ENCODE results near the gene CORO1C.

DNA sequence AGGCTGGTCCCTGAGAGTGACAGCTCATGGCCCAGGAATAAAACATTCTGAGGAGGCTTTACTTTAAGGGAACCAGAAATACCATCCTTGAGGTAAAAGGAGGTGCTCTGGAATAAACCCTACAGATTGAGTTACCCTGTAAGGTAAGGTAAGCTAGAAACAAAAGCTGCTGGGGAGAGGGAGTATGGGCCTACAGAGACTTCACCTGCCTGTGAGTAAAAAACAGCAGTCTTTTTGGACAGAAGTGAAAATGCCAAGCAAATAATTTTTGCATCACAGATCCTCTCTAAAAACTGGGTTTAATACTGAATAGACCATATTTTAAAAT is 41.2 kb downstream of the CORO1C start:
- no peak for TF ChIP-seq HNF4A (conservative IDR thresholded peaks at IDR 0.05)
- TF ChIP-seq, protein P1, sequence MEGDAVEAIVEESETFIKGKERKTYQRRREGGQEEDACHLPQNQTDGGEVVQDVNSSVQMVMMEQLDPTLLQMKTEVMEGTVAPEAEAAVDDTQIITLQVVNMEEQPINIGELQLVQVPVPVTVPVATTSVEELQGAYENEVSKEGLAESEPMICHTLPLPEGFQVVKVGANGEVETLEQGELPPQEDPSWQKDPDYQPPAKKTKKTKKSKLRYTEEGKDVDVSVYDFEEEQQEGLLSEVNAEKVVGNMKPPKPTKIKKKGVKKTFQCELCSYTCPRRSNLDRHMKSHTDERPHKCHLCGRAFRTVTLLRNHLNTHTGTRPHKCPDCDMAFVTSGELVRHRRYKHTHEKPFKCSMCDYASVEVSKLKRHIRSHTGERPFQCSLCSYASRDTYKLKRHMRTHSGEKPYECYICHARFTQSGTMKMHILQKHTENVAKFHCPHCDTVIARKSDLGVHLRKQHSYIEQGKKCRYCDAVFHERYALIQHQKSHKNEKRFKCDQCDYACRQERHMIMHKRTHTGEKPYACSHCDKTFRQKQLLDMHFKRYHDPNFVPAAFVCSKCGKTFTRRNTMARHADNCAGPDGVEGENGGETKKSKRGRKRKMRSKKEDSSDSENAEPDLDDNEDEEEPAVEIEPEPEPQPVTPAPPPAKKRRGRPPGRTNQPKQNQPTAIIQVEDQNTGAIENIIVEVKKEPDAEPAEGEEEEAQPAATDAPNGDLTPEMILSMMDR (IDR thresholded peaks at IDR 0.05; ENCODE audit: low read depth, low read length, missing input control), result no peak
- TF ChIP-seq YY1 (IDR thresholded peaks at IDR 0.05), result no peak
- TF ChIP-seq GABPA (IDR thresholded peaks at IDR 0.05 in 1 of 2, conservative IDR thresholded peaks at IDR 0.05 in 1 of 2), result no peak
- TF ChIP-seq TAF1 (conservative IDR thresholded peaks at IDR 0.05), result no peak
- no peak for TF ChIP-seq RXRA (IDR thresholded peaks at IDR 0.05)
- TF ChIP-seq, protein P2, sequence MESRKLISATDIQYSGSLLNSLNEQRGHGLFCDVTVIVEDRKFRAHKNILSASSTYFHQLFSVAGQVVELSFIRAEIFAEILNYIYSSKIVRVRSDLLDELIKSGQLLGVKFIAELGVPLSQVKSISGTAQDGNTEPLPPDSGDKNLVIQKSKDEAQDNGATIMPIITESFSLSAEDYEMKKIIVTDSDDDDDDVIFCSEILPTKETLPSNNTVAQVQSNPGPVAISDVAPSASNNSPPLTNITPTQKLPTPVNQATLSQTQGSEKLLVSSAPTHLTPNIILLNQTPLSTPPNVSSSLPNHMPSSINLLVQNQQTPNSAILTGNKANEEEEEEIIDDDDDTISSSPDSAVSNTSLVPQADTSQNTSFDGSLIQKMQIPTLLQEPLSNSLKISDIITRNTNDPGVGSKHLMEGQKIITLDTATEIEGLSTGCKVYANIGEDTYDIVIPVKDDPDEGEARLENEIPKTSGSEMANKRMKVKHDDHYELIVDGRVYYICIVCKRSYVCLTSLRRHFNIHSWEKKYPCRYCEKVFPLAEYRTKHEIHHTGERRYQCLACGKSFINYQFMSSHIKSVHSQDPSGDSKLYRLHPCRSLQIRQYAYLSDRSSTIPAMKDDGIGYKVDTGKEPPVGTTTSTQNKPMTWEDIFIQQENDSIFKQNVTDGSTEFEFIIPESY (IDR thresholded peaks at IDR 0.05), result no peak
- TF ChIP-seq, protein P3, sequence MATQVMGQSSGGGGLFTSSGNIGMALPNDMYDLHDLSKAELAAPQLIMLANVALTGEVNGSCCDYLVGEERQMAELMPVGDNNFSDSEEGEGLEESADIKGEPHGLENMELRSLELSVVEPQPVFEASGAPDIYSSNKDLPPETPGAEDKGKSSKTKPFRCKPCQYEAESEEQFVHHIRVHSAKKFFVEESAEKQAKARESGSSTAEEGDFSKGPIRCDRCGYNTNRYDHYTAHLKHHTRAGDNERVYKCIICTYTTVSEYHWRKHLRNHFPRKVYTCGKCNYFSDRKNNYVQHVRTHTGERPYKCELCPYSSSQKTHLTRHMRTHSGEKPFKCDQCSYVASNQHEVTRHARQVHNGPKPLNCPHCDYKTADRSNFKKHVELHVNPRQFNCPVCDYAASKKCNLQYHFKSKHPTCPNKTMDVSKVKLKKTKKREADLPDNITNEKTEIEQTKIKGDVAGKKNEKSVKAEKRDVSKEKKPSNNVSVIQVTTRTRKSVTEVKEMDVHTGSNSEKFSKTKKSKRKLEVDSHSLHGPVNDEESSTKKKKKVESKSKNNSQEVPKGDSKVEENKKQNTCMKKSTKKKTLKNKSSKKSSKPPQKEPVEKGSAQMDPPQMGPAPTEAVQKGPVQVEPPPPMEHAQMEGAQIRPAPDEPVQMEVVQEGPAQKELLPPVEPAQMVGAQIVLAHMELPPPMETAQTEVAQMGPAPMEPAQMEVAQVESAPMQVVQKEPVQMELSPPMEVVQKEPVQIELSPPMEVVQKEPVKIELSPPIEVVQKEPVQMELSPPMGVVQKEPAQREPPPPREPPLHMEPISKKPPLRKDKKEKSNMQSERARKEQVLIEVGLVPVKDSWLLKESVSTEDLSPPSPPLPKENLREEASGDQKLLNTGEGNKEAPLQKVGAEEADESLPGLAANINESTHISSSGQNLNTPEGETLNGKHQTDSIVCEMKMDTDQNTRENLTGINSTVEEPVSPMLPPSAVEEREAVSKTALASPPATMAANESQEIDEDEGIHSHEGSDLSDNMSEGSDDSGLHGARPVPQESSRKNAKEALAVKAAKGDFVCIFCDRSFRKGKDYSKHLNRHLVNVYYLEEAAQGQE (IDR thresholded peaks at IDR 0.05), result no peak
- no peak for TF ChIP-seq JUND (IDR thresholded peaks at IDR 0.05)
- TF ChIP-seq, protein P4, sequence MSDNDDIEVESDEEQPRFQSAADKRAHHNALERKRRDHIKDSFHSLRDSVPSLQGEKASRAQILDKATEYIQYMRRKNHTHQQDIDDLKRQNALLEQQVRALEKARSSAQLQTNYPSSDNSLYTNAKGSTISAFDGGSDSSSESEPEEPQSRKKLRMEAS (IDR thresholded peaks at IDR 0.05), result no peak

Data from liver (tissue), 3 donors.